Sigmoid colon (tissue), 7 donors: ENCODE results near the gene RNPS1. TPM values are rescaled to one million over a fixed set of nuclear protein-coding genes. Genes with fewer than 3 reads are reported as not detected.

Source experiments
- DNase-seq: peaks from one replicate; pipeline ENCODE4 v3.0.0-alpha.2; 2019
- H3K27ac ChIP-seq, 4 donors: fragments of 200-600 bp; sonication (generic); one replicate each; pipeline ENCODE4 v1.5.1; 2016 to 2019; ENCODE audit warnings: mild to moderate bottlenecking in 1 of 4
- H3K27me3 ChIP-seq, 3 donors: fragments of 200-600 bp; sonication (generic); one replicate each; pipeline ENCODE4 v1.5.1; 2019; ENCODE audit warnings: mild to moderate bottlenecking in 1 of 3
- H3K36me3 ChIP-seq, 4 donors: fragments of 200-600 bp; sonication (generic); one replicate each; pipeline ENCODE4 v1.5.1; 2016 to 2019
- H3K4me1 ChIP-seq, 4 donors: fragments of 200-600 bp; sonication (generic); one replicate each; pipeline ENCODE4 v1.5.1; 2017 to 2019
- H3K4me3 ChIP-seq, 4 donors: fragments of 200-600 bp; sonication (generic); one replicate each; pipeline ENCODE4 v1.5.1; 2017 to 2019; ENCODE audit warnings: mild to moderate bottlenecking in 2 of 4, moderate library complexity in 1 of 4
- H3K9me3 ChIP-seq, 4 donors: fragments of 200-600 bp in 3 of 4; sonication (generic) in 3 of 4; one replicate each; pipeline versions ENCODE4 v1.5.1 to v1.6.1; 2013 to 2019
- CTCF ChIP-seq, 4 experiments: fragments of 450-650 bp in 3 of 4; fragments of 200-600 bp in 1 of 4; IDR thresholded peaks; one replicate each; pipeline ENCODE4 v1.5.1; 2016 to 2019; ENCODE audit warnings: antibody characterized with exemption in 4 of 4, mild to moderate bottlenecking in 3 of 4, moderate library complexity in 2 of 4
- EP300 ChIP-seq, 4 donors: sonication (generic); formaldehyde crosslinking; IDR thresholded peaks; one replicate each; pipeline ENCODE4 v1.6.1; 2017; ENCODE audit warnings: antibody characterized with exemption in 4 of 4
- POLR2A ChIP-seq, 2 donors: fragments of 450-650 bp; IDR thresholded peaks; one replicate each; pipeline ENCODE4 v1.6.1; 2016; ENCODE audit warnings: antibody characterized with exemption in 2 of 2, mild to moderate bottlenecking in 2 of 2, moderate library complexity in 2 of 2
- POLR2AphosphoS5 ChIP-seq, 4 donors: sonication (generic); formaldehyde crosslinking; IDR thresholded peaks; one replicate each; pipeline ENCODE4 v1.6.1; 2017; ENCODE audit warnings: antibody characterized with exemption in 4 of 4
- WGBS, 2 donors: extraction: QIAGEN DNeasy Blood & Tissue Kit; methylation state at CpG; one replicate each; pipeline ENCODE4 v1.1.7; 2013; 5-methylcytosine and 5-hydroxymethylcytosine counted together
- intact Hi-C: fragments of 100-400 bp; cut with DNase I; formaldehyde crosslinking; loops from one replicate; pipeline ENCODE4 v1.15.1; 2023
- polyA plus RNA-seq, 3 donors: library from polyadenylated mRNA; stranded (reverse); fragments of 200-250 nt; gene quantifications; one replicate each; pipeline ENCODE4 v1.2.3, GENCODE V29; 2013
- total RNA-seq, 4 donors: library from RNA; depleted of rRNA; stranded (reverse); fragments of >200 nt; gene quantifications; one replicate each; pipeline ENCODE4 v1.1.0, GENCODE V29; 2016
- donor health status: healthy with polysubstance abuse.
- donor health status: Bipolar disorder and iron deficiency.
- donor health status: healthy.

RNPS1 gene
- total and polyA plus RNA-seq, 7 donors, result 110 to 171 (median 128) TPM

- 82 to 88% methylated on average over 31 of the region's 31 CpGs for WGBS, 2 donors
- peaks cover 0 to 47% (median 5%) of the 10 kb centered on the region in 4 donors for H3K36me3 ChIP-seq
- intact Hi-C loops, result no loop called here
- no peaks in the 10 kb centered on the region for H3K27me3 ChIP-seq
- no peak overlapping the region for H3K4me3 ChIP-seq
- no peaks in the 10 kb centered on the region for H3K9me3 ChIP-seq
- TF ChIP-seq CTCF (IDR thresholded peaks at IDR 0.05) (no peak), EP300 (IDR thresholded peaks at IDR 0.05) (no peak), POLR2A (IDR thresholded peaks at IDR 0.05) (no peak), POLR2AphosphoS5 (IDR thresholded peaks at IDR 0.05) (no peak)
- no peak overlapping the region for H3K27ac ChIP-seq
- no peaks in the 10 kb centered on the region for H3K4me1 ChIP-seq
- DNase-seq, result no peak
Measured at GRCh38 chr16:2299121-2299914, 31.4 kb upstream of the RNPS1 start.

- intact Hi-C loops, result no loop called here
- Histone ChIP-seq H3K4me1 (no peaks in the 10 kb centered on the region), H3K36me3 (peaks cover 0 to 42% (median 5%) of the 10 kb centered on the region in 4 donors), H3K9me3 (no peaks in the 10 kb centered on the region), H3K27ac (no peak overlapping the region), H3K4me3 (no peak overlapping the region), H3K27me3 (no peaks in the 10 kb centered on the region)
- no peak for DNase-seq
- no peak for TF ChIP-seq CTCF (IDR thresholded peaks at IDR 0.05)
- no peak for TF ChIP-seq POLR2AphosphoS5 (IDR thresholded peaks at IDR 0.05)
- no peak for TF ChIP-seq EP300 (IDR thresholded peaks at IDR 0.05)
- no peak for TF ChIP-seq POLR2A (IDR thresholded peaks at IDR 0.05)
- 90 to 91% methylated on average over 9 of the region's 9 CpGs for WGBS, 2 donors
Measured at GRCh38 chr16:2298621-2299020, 30.7 kb upstream of the RNPS1 start.

DNA sequence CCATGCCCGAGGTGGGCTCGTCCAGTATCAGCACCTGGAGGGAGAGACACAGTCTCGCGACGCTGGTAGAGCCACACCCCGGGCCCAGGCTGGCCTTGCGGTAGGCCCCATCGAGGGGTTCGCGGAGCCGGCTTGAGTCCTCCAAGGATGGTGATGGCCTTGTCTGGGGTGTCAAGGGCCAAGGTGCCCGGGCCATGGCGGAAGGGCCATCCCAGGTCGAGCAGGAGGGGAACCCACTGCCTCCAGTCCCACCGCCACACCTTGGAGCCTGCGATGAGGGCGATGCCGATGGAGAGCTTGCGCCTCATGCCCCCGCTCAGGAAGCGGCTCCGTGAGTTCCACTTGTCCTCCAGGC, 29.6 kb upstream of the RNPS1 start:
- no peak overlapping the region for H3K4me3 ChIP-seq
- 95% methylated on average over 22 of the region's 22 CpGs for WGBS, 2 donors

GRCh38 chr16:2296661-2297505, 29.0 kb upstream of the RNPS1 start:
- Histone ChIP-seq H3K9me3 (no peaks in the 10 kb centered on the region), H3K27ac (no peak overlapping the region), H3K27me3 (no peaks in the 10 kb centered on the region), H3K4me3 (no peak overlapping the region), H3K4me1 (no peaks in the 10 kb centered on the region), H3K36me3 (peaks cover 0 to 48% (median 6%) of the 10 kb centered on the region in 4 donors)
- DNase-seq, result no peak
- 79 to 84% methylated on average over 23 of the region's 23 CpGs for WGBS, 2 donors
- intact Hi-C loops, result no loop called here
- TF ChIP-seq CTCF (IDR thresholded peaks at IDR 0.05) (peak in 1 of 4 experiments; percentile 32), EP300 (IDR thresholded peaks at IDR 0.05) (no peak), POLR2A (IDR thresholded peaks at IDR 0.05) (no peak), POLR2AphosphoS5 (IDR thresholded peaks at IDR 0.05) (no peak)

More for the DNA sequence above, 29.6 kb upstream of the RNPS1 start:
- intact Hi-C loops, result no loop called here
- Histone ChIP-seq H3K27ac (no peak overlapping the region), H3K4me1 (no peaks in the 10 kb centered on the region), H3K36me3 (peaks cover 0 to 42% (median 5%) of the 10 kb centered on the region in 4 donors), H3K9me3 (no peaks in the 10 kb centered on the region), H3K27me3 (no peaks in the 10 kb centered on the region)
- no peak for DNase-seq
- TF ChIP-seq CTCF (IDR thresholded peaks at IDR 0.05), result no peak
- TF ChIP-seq EP300 (IDR thresholded peaks at IDR 0.05), result no peak
- no peak for TF ChIP-seq POLR2AphosphoS5 (IDR thresholded peaks at IDR 0.05)
- TF ChIP-seq POLR2A (IDR thresholded peaks at IDR 0.05), result no peak
